PC-3 (cell line): ENCODE measurements around the gene SIGLEC10. TPM values are rescaled to one million over a fixed set of nuclear protein-coding genes. Genes with fewer than 3 reads are reported as not detected.

Source experiments
- ATAC-seq: fragments of 200-7000 bp; cut with Tn5 transposase; 2 replicates; pipeline ENCODE4 v1.9.1; 2020; ENCODE audit warnings: mild to moderate bottlenecking, moderate library complexity
- BruUV-seq: library from RNA; stranded (reverse); fragments of 400-500 nt; replicated peaks from 2 replicates; lab custom pipeline; 2021; lab: Mats Ljungman, UMichigan
- CTCF ChIA-PET: fragments of 300-600 bp; sonication (Branson Sonifier 250); formaldehyde crosslinking; loops from one replicate; lab custom pipeline; 2022; ENCODE audit warnings: antibody characterized with exemption; lab: Charles Lee
- POLR2A ChIA-PET: fragments of 300-600 bp; sonication (Branson Sonifier 250); formaldehyde crosslinking; loops from one replicate; lab custom pipeline; 2022; ENCODE audit warnings: antibody characterized with exemption; ENCODE audit not compliant: unreplicated experiment; lab: Charles Lee
- DNase-seq: peaks from one replicate; pipeline ENCODE4 v3.0.0-alpha.2; 2015
- H2AFZ ChIP-seq: fragments of 300-600 bp; sonication (generic); 2 replicates; pipeline ENCODE4 v1.6.0; 2016; ENCODE audit warnings: antibody characterized with exemption, low read length
- H3F3A ChIP-seq: fragments of 300-600 bp; sonication (generic); one replicate; pipeline ENCODE4 v1.6.0; 2017; ENCODE audit warnings: antibody characterized with exemption, low read length, control low read depth, mild to moderate bottlenecking; ENCODE audit not compliant: unreplicated experiment
- H3K27ac ChIP-seq: fragments of 300-600 bp; sonication (generic); 2 replicates; pipeline ENCODE4 v1.5.1; 2016; ENCODE audit warnings: mild to moderate bottlenecking, low read length
- H3K27me3 ChIP-seq: fragments of 300-600 bp; sonication (generic); 2 replicates; pipeline ENCODE4 v1.6.1; 2016; ENCODE audit warnings: low read length, mixed read lengths
- H3K36me3 ChIP-seq: fragments of 300-600 bp; sonication (generic); 2 replicates; pipeline ENCODE4 v1.6.1; 2016; ENCODE audit warnings: low read depth, mixed run types, low read length, mixed read lengths
- H3K4me1 ChIP-seq: fragments of 300-600 bp; sonication (generic); 2 replicates; pipeline ENCODE4 v1.5.1; 2016; ENCODE audit warnings: low read length; ENCODE audit not compliant: insufficient read depth
- H3K4me2 ChIP-seq: fragments of 300-600 bp; sonication (generic); 2 replicates; pipeline ENCODE4 v1.6.0; 2016; ENCODE audit warnings: low read length
- H3K4me3 ChIP-seq: fragments of 300-600 bp; sonication (generic); 2 replicates; pipeline ENCODE4 v1.5.1; 2016; ENCODE audit warnings: mild to moderate bottlenecking, low read length, mixed read lengths
- H3K79me2 ChIP-seq: fragments of 300-600 bp; sonication (generic); 2 replicates; pipeline ENCODE4 v1.6.1; 2017; ENCODE audit warnings: low read length, mixed read lengths
- H3K9ac ChIP-seq: fragments of 300-600 bp; sonication (generic); 2 replicates; pipeline ENCODE4 v1.6.0; 2016; ENCODE audit warnings: mild to moderate bottlenecking, low read length
- H3K9me2 ChIP-seq: fragments of 300-600 bp; sonication (generic); replicated peaks from 2 replicates; pipeline ENCODE4 v1.6.1; 2016; ENCODE audit warnings: mixed run types, low read length, mixed read lengths
- H3K9me3 ChIP-seq: fragments of 300-600 bp; sonication (generic); 2 replicates; pipeline ENCODE4 v1.6.1; 2016; ENCODE audit warnings: low read length, mixed read lengths
- H4K20me1 ChIP-seq: fragments of 300-600 bp; sonication (generic); 2 replicates; pipeline ENCODE4 v1.6.1; 2016; ENCODE audit warnings: low read length, mixed read lengths
- CTCF ChIP-seq: fragments of 300-600 bp; sonication (generic); conservative IDR thresholded peaks from 2 replicates; pipeline ENCODE4 v1.5.1; 2017; ENCODE audit warnings: antibody characterized with exemption, low read depth, mild to moderate bottlenecking, low read length
- EZH2 ChIP-seq: fragments of 300-600 bp; sonication (generic); IDR thresholded peaks from one replicate; pipeline ENCODE4 v1.6.1; 2017; ENCODE audit warnings: antibody characterized with exemption, mild to moderate bottlenecking, low read length; ENCODE audit not compliant: unreplicated experiment
- EZH2phosphoT487 ChIP-seq: fragments of 300-600 bp; sonication (generic); IDR thresholded peaks from 2 replicates; pipeline ENCODE4 v1.6.1; 2018; ENCODE audit warnings: mild to moderate bottlenecking, antibody characterized with exemption, low read length, borderline replicate concordance
- intact Hi-C: fragments of 100-400 bp; cut with micrococcal nuclease; formaldehyde crosslinking; loops from 2 replicates; pipeline ENCODE4 v1.9.0; 2023
- total RNA-seq: library from RNA; depleted of rRNA; stranded (reverse); fragments of >200 nt; gene quantifications from 2 replicates; pipeline ENCODE4 v1.2.3, GENCODE V29; 2014

Gene SIGLEC10
- total RNA-seq, 1 experiment from 2014 or later = not detected

GRCh38 chr19:51375504-51376221, 41.8 kb downstream of the SIGLEC10 start:
- CTCF ChIA-PET = no interaction called here

DNA sequence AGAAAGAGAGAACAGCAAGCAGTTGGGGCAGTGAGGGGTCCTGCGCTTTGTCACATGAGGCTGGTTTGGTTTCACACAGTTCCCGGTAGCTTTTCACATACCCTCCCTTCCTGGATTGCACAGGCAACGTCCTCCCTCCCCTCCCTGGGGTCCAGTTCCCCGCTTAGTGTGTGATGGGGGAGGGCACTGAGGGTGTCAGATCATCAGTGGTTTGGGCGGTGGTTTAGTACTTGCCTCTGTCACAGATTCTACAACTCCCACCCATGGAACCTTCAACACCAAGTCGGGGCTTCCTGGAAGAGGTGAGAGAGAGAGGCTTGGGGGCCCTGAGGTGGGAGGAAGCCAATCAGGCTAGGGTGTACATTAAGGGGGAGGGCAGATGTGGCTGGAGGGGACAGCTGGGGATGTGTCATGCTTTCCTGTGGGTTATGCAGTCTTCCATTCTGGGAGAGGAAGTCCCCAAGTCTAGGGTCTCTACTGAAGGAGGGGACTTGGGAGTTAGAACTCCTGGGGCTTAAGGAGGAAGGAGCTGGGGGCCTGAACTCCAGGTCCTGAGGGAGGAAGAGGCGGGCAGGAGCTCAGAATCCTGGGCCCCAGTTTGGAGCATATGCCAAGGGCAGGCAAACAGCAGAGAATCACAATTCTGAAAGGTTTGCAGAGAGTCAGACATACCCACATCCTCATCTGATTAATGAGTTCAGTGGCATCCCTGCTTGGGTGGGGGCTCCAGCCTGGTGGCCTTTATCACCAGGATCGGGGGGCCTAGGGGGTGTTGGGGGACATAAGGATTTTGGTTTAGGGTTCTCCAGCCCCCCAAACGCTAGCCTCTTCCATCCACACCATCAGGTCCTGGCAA, 44.6 kb downstream of the SIGLEC10 start, which contains the start of gene NKG7:
Gene NKG7 (minus strand): TSS at position 6 of the 856 bp plus-strand sequence. CDS start 119 bp downstream, outside the sequence.
- Histone ChIP-seq H4K20me1 (no peaks in the 10 kb centered on the region), H3K4me1 (peaks cover 6% of the 10 kb centered on the region; the same call in 1 of the 2 replicates), H3K27me3 (no peaks in the 10 kb centered on the region), H3K36me3 (no peaks in the 10 kb centered on the region), H3K9me3 (no peaks in the 10 kb centered on the region), H3K9me2 (no peaks in the 10 kb centered on the region), H3K4me2 (no peak within 1 kb of the TSS), H3F3A (no peaks in the 10 kb centered on the region), H3K9ac (no peak within 1 kb of the TSS), H3K79me2 (no peaks in the 10 kb centered on the region), H3K27ac (no peak within 1 kb of the TSS), H3K4me3 (no peak within 1 kb of the TSS), H2AFZ (no peak within 1 kb of the TSS)
- ChIA-PET CTCF (interaction anchor here (0.6 kb wide), 1 partner anchor 26 kb away, joined by 3 read pairs; no protein-coding TSS in a partner anchor), POLR2A (interaction anchor here (0.7 kb wide), 1 partner anchor 1325 kb away, joined by 4 read pairs; no protein-coding TSS in a partner anchor)
- intact Hi-C loops = no loop called here
- TF ChIP-seq CTCF = no peak
- no peak for TF ChIP-seq EZH2phosphoT487
- DNase-seq (no peak), ATAC-seq (no peak)
- no TSS peak for BruUV-seq

More at GRCh38 chr19:51375504-51376221, 41.8 kb downstream of the SIGLEC10 start:
- no TSS peak for BruUV-seq
- Histone ChIP-seq H2AFZ (no peak overlapping the region), H3K4me3 (no peak overlapping the region), H3K4me2 (no peak overlapping the region), H3K9me2 (no peaks in the 10 kb centered on the region), H4K20me1 (no peaks in the 10 kb centered on the region), H3K36me3 (no peaks in the 10 kb centered on the region), H3K27me3 (no peaks in the 10 kb centered on the region), H3F3A (no peaks in the 10 kb centered on the region), H3K79me2 (no peaks in the 10 kb centered on the region), H3K4me1 (peaks cover under 1% of the 10 kb centered on the region; the same call in 1 of the 2 replicates), H3K9ac (no peak overlapping the region), H3K9me3 (no peaks in the 10 kb centered on the region), H3K27ac (no peak overlapping the region)
- TF ChIP-seq EZH2phosphoT487 (no peak), CTCF (no peak), EZH2 (no peak)
- POLR2A ChIA-PET = no interaction called here
- no peak for ATAC-seq
- intact Hi-C loops = no loop called here
- DNase-seq = no peak
